HCT116 (cell line): ENCODE results near the gene RHBDF1. TPM values are rescaled to one million over a fixed set of nuclear protein-coding genes. Genes with fewer than 3 reads are reported as not detected.

Experiments used
- ATAC-seq: fragments of 200-7000 bp; cut with Tn5 transposase; 2 replicates; pipeline ENCODE4 v1.9.1; 2020; ENCODE audit warnings: mild to moderate bottlenecking, moderate library complexity
- BruUV-seq: library from RNA; stranded (reverse); fragments of 400-500 nt; replicated peaks from 2 replicates; lab custom pipeline; 2021; lab: Mats Ljungman, UMichigan
- CTCF ChIA-PET: fragments of 300-600 bp; sonication (Branson Sonifier 250); formaldehyde crosslinking; loops from one replicate; lab custom pipeline; 2021; ENCODE audit warnings: antibody characterized with exemption; lab: Charles Lee
- POLR2A ChIA-PET: fragments of 300-600, 350-600 bp; sonication (Branson Sonifier 250); formaldehyde crosslinking; loops from one replicate; lab custom pipeline; 2021; ENCODE audit warnings: antibody characterized with exemption; lab: Charles Lee
- RAD21 ChIA-PET, 2 experiments: fragments of 300-600 bp; sonication (Branson Sonifier 250); formaldehyde crosslinking; loops; one replicate each; lab custom pipeline; 2023; ENCODE audit warnings: low total read pairs in 2 of 2; ENCODE audit not compliant: uncharacterized antibody in 2 of 2, unreplicated experiment in 2 of 2, low non-redundant PET in 1 of 2; lab: Charles Lee
- DNase-seq: peaks from one replicate; pipeline ENCODE4 v3.0.0-alpha.2; 2010; ENCODE audit warnings: low read depth, low spot score
- H2AFZ ChIP-seq: fragments of 200-600 bp; shearing (Covaris generic), sonication (generic); 2 replicates; pipeline ENCODE4 v1.6.1; 2017; ENCODE audit warnings: low read depth, mixed run types, mixed read lengths, antibody characterized with exemption, low read length; ENCODE audit not compliant: poor library complexity, severe bottlenecking
- H3K27ac ChIP-seq: 2 replicates; pipeline ENCODE4 v1.5.1; 2012; ENCODE audit warnings: low read depth, low read length
- H3K27me3 ChIP-seq: fragments of 200-600 bp; sonication (generic); 2 replicates; pipeline ENCODE4 v1.6.1; 2016; ENCODE audit warnings: mixed run types, low read length, mixed read lengths; ENCODE audit not compliant: insufficient read depth
- H3K36me3 ChIP-seq, 2 experiments: fragments of 200-500 bp in 1 of 2; fragments of 200-600 bp in 1 of 2; sonication (Bioruptor generic) in 1 of 2; sonication (generic) in 1 of 2; 2 replicates each; pipeline versions ENCODE4 v1.5.1 to v1.6.1; 2014 to 2016; ENCODE audit warnings: low read length in 2 of 2, inconsistent platforms in 1 of 2, mixed read lengths in 1 of 2, mixed run types in 1 of 2; ENCODE audit not compliant: insufficient read depth in 2 of 2, control insufficient read depth in 1 of 2
- H3K4me1 ChIP-seq, 2 experiments: fragments of 200-600 bp in 1 of 2; sonication (generic) in 1 of 2; 2 replicates each; pipeline versions ENCODE4 v1.5.1 to v1.6.1; 2012 to 2017; ENCODE audit warnings: low read length in 2 of 2, inconsistent platforms in 1 of 2, mild to moderate bottlenecking in 1 of 2, mixed read lengths in 1 of 2, mixed run types in 1 of 2, moderate library complexity in 1 of 2; ENCODE audit not compliant: insufficient read depth in 2 of 2, control insufficient read depth in 1 of 2
- H3K4me2 ChIP-seq: fragments of 200-600 bp; sonication (generic); 2 replicates; pipeline ENCODE4 v1.6.1; 2017; ENCODE audit warnings: mixed run types, low read length, mixed read lengths
- H3K4me3 ChIP-seq, 2 experiments: fragments of 200-600 bp in 1 of 2; sonication (generic) in 1 of 2; replicated peaks in 1 of 2; 2 replicates each; pipeline ENCODE4 v1.5.1; 2011 to 2016; ENCODE audit warnings: low read length in 2 of 2, control low read depth in 1 of 2, low read depth in 1 of 2, mild to moderate bottlenecking in 1 of 2, mixed read lengths in 1 of 2, mixed run types in 1 of 2
- H3K79me2 ChIP-seq: fragments of 200-600 bp; sonication (generic); 2 replicates; pipeline ENCODE4 v1.6.1; 2017; ENCODE audit warnings: mild to moderate bottlenecking, mixed run types, low read length, moderate library complexity, mixed read lengths; ENCODE audit not compliant: insufficient read depth
- H3K9ac ChIP-seq: fragments of 200-600 bp; sonication (generic); 2 replicates; pipeline ENCODE4 v1.6.1; 2016; ENCODE audit warnings: low read length, mixed read lengths
- H3K9me2 ChIP-seq: fragments of 200-600 bp; sonication (generic), shearing (Covaris generic); 2 replicates; pipeline ENCODE4 v1.6.1; 2017; ENCODE audit warnings: mixed run types, mild to moderate bottlenecking, moderate library complexity; ENCODE audit not compliant: insufficient read depth
- H3K9me3 ChIP-seq, 2 experiments: fragments of 200-500 bp in 1 of 2; fragments of 200-600 bp in 1 of 2; sonication (Bioruptor generic) in 1 of 2; sonication (generic) in 1 of 2; 2 replicates each; pipeline ENCODE4 v1.6.1; 2014 to 2017; ENCODE audit warnings: low read length in 2 of 2, mixed read lengths in 2 of 2, inconsistent platforms in 1 of 2, low read depth in 1 of 2, mild to moderate bottlenecking in 1 of 2, mixed run types in 1 of 2, moderate library complexity in 1 of 2; ENCODE audit not compliant: control insufficient read depth in 1 of 2, insufficient read depth in 1 of 2
- H4K20me1 ChIP-seq: fragments of 200-600 bp; sonication (generic), shearing (Covaris generic); 2 replicates; pipeline ENCODE4 v1.6.1; 2017; ENCODE audit warnings: mixed run types, mild to moderate bottlenecking, moderate library complexity; ENCODE audit not compliant: insufficient read depth
- ATF3 ChIP-seq: IDR thresholded peaks from 2 replicates; pipeline ENCODE4 v1.6.1; 2012
- CBX3 ChIP-seq: IDR thresholded peaks from 2 replicates; pipeline ENCODE4 v1.6.1; 2012; ENCODE audit warnings: low read depth
- EGR1 ChIP-seq: IDR thresholded peaks from 2 replicates; pipeline ENCODE4 v1.6.1; 2012; ENCODE audit warnings: low read depth
- EZH2 ChIP-seq: fragments of 200-600 bp; sonication (generic); IDR thresholded peaks from 2 replicates; pipeline ENCODE4 v1.6.1; 2017; ENCODE audit warnings: antibody characterized with exemption, mixed run types
- FOSL1 ChIP-seq: IDR thresholded peaks from 2 replicates; pipeline ENCODE4 v1.6.1; 2012; ENCODE audit warnings: low read depth
- JUND ChIP-seq: IDR thresholded peaks from 2 replicates; pipeline ENCODE4 v1.6.1; 2012
- POLR2A ChIP-seq: IDR thresholded peaks from 2 replicates; pipeline ENCODE4 v1.7.0; 2011; ENCODE audit warnings: borderline replicate concordance; ENCODE audit not compliant: insufficient read depth, insufficient read length; ENCODE audit errors: extremely low read depth
- POLR2AphosphoS5 ChIP-seq: IDR thresholded peaks from 2 replicates; pipeline ENCODE4 v1.6.1; 2011; ENCODE audit warnings: mild to moderate bottlenecking, low read depth, low read length, moderate library complexity
- RAD21 ChIP-seq: IDR thresholded peaks from 2 replicates; pipeline ENCODE4 v1.6.1; 2012; ENCODE audit warnings: low read depth, mild to moderate bottlenecking
- REST ChIP-seq: IDR thresholded peaks from 2 replicates; pipeline ENCODE4 v1.6.1; 2012; ENCODE audit warnings: low read depth
- SP1 ChIP-seq: IDR thresholded peaks from 2 replicates; pipeline ENCODE4 v1.6.1; 2012; ENCODE audit warnings: low read depth
- SRF ChIP-seq: IDR thresholded peaks from 2 replicates; pipeline ENCODE4 v1.6.1; 2012; ENCODE audit warnings: low read depth
- TCF7L2 ChIP-seq: IDR thresholded peaks from 2 replicates; pipeline ENCODE4 v1.7.0; 2011; ENCODE audit warnings: borderline replicate concordance, inconsistent platforms; ENCODE audit not compliant: insufficient read depth, insufficient read length; ENCODE audit errors: extremely low read depth
- YY1 ChIP-seq: IDR thresholded peaks from 2 replicates; pipeline ENCODE4 v1.6.1; 2011; ENCODE audit warnings: low read length, low read depth, moderate library complexity, mild to moderate bottlenecking; ENCODE audit not compliant: insufficient replicate concordance; ENCODE audit errors: extremely low read depth
- ZFX ChIP-seq: fragments of 450-650 bp; IDR thresholded peaks from 2 replicates; pipeline ENCODE4 v1.6.1; 2017
- intact Hi-C: fragments of 100-400 bp; cut with micrococcal nuclease; formaldehyde crosslinking; loops from 2 replicates; pipeline ENCODE4 v1.10.0; 2022
- total RNA-seq: library from RNA; stranded (reverse); gene quantifications from one replicate; pipeline ENCODE4 v1.2.1, GENCODE V29; 2021; ENCODE audit not compliant: unreplicated experiment
- TF ChIP-seq, protein P1 (sequence below): IDR thresholded peaks from 2 replicates; pipeline ENCODE4 v1.6.1; 2012

Gene RHBDF1
- total RNA-seq, 1 experiment from 2014 or later = 19.8 TPM

- Histone ChIP-seq H3K79me2 (no peaks in the 10 kb centered on the region), H3K4me1 (peaks cover 8 to 18% of the 10 kb centered on the region in 2 experiments), H4K20me1 (no peaks in the 10 kb centered on the region), H3K9me2 (no peaks in the 10 kb centered on the region), H3K4me2 (no peak overlapping the region), H3K27ac (no peak overlapping the region), H2AFZ (no peak overlapping the region), H3K36me3 (no peaks in the 10 kb centered on the region), H3K9ac (no peak overlapping the region), H3K27me3 (no peaks in the 10 kb centered on the region), H3K9me3 (no peaks in the 10 kb centered on the region), H3K4me3 (no peak overlapping the region)
- ChIA-PET POLR2A (no interaction called here), CTCF (interaction anchor here (1.1 to 3.2 kb wide), 9 partner anchors 11 to 295 kb away, joined by 3 to 29 read pairs (median 5); partner anchors contain the start of gene POLR3K), RAD21 (interaction anchor here in 1 of 2 experiments (0.8 kb wide), 1 partner anchor 30 kb away, joined by 3 read pairs; no protein-coding TSS in a partner anchor)
- ATAC-seq (no peak), DNase-seq (no peak)
- no peak for TF ChIP-seq CBX3
- no TSS peak for BruUV-seq
- intact Hi-C loops = no loop called here
Measured at GRCh38 chr16:66309-67182, 5.9 kb downstream of the RHBDF1 start.

GRCh38 chr16:65745-66144 is 6.7 kb downstream of the RHBDF1 start:
- no peaks in the 10 kb centered on the region for H3K27me3 ChIP-seq
- ChIA-PET CTCF (interaction anchor here (1.1 to 3.2 kb wide), 9 partner anchors 12 to 296 kb away, joined by 3 to 29 read pairs (median 5); partner anchors contain the start of gene POLR3K), RAD21 (interaction anchor here in 1 of 2 experiments (0.8 kb wide), 1 partner anchor 31 kb away, joined by 3 read pairs; no protein-coding TSS in a partner anchor), POLR2A (no interaction called here)
- H3K4me3 ChIP-seq = no peak overlapping the region
- no peaks in the 10 kb centered on the region for H3K9me2 ChIP-seq
- ATAC-seq = peak; percentile 92
- H3K27ac ChIP-seq = no peak overlapping the region
- no peaks in the 10 kb centered on the region for H3K9me3 ChIP-seq
- BruUV-seq = no TSS peak
- no peak overlapping the region for H3K9ac ChIP-seq
- H3K4me1 ChIP-seq = peaks cover 3 to 12% of the 10 kb centered on the region in 2 experiments; a peak in 3 of 4 replicates
- no peaks in the 10 kb centered on the region for H3K36me3 ChIP-seq
- DNase-seq = peak; percentile 21
- intact Hi-C loops = loop anchor here (1.0 kb wide), 1 partner anchor 32 kb away; no protein-coding TSS in a partner anchor
- H3K4me2 ChIP-seq = no peak overlapping the region
- no peaks in the 10 kb centered on the region for H4K20me1 ChIP-seq
- no peak overlapping the region for H2AFZ ChIP-seq
- H3K79me2 ChIP-seq = no peaks in the 10 kb centered on the region
- TF ChIP-seq REST (no peak), SP1 (no peak), TCF7L2 (no peak), JUND (no peak), EGR1 (no peak), EZH2 (no peak), POLR2A (no peak), FOSL1 (no peak), SRF (no peak), RAD21 (peak; percentile 93), YY1 (no peak), POLR2AphosphoS5 (no peak), ZFX (no peak), ATF3 (no peak)
- TF ChIP-seq, protein P1, sequence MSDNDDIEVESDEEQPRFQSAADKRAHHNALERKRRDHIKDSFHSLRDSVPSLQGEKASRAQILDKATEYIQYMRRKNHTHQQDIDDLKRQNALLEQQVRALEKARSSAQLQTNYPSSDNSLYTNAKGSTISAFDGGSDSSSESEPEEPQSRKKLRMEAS = no peak
